PFSK-1 (cell line): ENCODE data around the gene DNM3.

Experiments used
- FOXP2 ChIP-seq: optimal IDR thresholded peaks from 2 replicates; pipeline ENCODE3; 2011; ENCODE audit warnings: borderline replicate concordance, control low read depth, inconsistent platforms; ENCODE audit not compliant: insufficient read depth; ENCODE audit errors: extremely low read length, extremely low read depth
- POLR2AphosphoS5 ChIP-seq: IDR thresholded peaks from 2 replicates; pipeline ENCODE4 v1.6.1; 2012; ENCODE audit warnings: low read depth, mild to moderate bottlenecking, control low read depth, low read length, moderate library complexity
- SIN3A ChIP-seq: IDR thresholded peaks from 2 replicates; pipeline ENCODE4 v1.6.1; 2012; ENCODE audit warnings: mild to moderate bottlenecking, low read length, moderate library complexity, borderline replicate concordance; ENCODE audit not compliant: insufficient read depth
- TAF1 ChIP-seq: IDR thresholded peaks from 2 replicates; pipeline ENCODE4 v1.6.1; 2012; ENCODE audit warnings: low read length, control low read depth, borderline replicate concordance; ENCODE audit not compliant: insufficient read depth
- TF ChIP-seq, protein P1 (sequence below), 2 experiments: IDR thresholded peaks; 2 replicates each; pipeline versions ENCODE4 v1.6.1 to v1.8.0; 2011 to 2012; ENCODE audit warnings: low read depth in 2 of 2, low read length in 2 of 2, control low read depth in 1 of 2, inconsistent platforms in 1 of 2, mild to moderate bottlenecking in 1 of 2, moderate library complexity in 1 of 2; ENCODE audit not compliant: insufficient read depth in 1 of 2

Gene DNM3

DNA sequence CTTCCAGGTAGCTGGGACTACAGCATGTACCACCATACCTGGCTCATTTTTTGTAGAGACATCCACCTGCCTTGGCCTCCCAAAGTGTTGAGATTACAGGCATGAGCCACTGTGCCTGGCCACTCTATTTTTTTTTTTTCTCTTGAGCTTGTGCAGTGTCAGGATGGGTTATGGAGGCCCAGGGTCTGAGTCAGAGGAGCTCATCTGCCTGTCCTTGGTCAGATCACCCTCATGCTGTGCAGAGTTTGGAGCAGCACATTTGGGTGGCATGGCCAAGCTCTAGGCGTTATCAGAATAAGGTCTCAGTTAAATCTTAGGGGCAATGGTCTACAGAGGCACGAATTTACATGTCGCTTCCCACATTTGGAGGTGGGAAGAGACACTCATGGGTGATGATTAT is 43.0 kb upstream of the DNM3 start:
- TF ChIP-seq SIN3A, result no peak

DNA sequence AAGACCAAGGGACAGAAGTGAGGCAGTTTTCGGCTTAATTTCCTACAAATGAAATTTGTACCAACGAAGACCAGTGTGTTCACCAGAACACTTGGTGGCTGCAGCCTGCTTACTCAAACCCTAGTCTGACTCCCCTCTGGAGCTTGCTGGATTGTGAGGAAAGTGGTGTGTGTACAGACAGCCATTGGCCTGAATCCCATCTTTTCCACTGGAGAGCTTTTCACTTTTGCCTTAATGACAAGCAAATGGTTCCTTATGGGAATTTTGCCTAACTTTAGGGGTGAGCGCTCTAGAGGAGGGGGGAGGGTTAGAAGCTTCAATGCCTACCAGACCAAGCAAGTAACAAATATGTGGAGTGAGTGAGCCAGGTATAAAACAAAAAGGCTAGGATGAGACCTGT is 42.5 kb upstream of the DNM3 start:
- TF ChIP-seq SIN3A, result no peak

DNA sequence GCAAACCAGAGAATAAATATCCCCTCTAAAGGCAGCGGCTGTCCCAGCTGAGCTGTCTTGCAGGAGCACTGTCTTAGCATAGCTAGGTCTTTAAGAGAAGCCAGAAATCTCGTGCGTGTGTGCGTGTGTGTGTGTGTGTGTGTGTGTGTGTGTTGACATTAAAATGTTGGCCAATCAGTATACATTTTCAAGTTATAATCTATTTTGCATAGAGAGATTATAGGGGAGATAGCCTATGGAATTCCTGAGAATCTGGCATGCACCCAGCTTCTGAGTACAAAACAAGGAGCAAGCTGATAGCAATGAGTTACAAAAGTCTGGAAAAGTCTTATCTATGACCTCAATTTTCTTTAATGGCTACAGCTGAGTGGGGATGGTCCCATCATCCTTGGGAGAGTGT is 42.1 kb upstream of the DNM3 start:
- TF ChIP-seq POLR2AphosphoS5 (no peak), TAF1 (no peak)

DNA sequence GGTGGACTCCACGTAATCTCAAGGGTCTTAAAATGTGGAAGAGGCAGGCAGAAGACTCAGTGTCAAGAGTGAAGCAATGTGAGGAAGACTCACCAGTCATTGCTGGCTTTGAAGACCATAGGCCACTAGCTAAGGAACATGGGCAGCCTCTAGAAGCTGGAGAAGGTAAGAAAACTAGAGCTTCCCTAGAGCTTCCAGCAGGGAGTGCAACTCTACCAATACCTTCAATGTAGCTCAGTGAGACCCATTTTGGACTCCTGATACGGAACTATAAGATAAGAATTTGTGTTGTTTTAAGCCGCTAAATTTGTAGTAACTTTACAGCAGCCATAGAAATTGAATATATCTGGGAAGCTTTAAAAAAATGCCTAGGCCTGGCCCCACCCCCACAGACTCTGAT is 41.0 kb upstream of the DNM3 start:
- TF ChIP-seq SIN3A, result no peak
- TF ChIP-seq FOXP2, result no peak
- TF ChIP-seq TAF1, result no peak
- TF ChIP-seq POLR2AphosphoS5, result no peak
- TF ChIP-seq, protein P1, sequence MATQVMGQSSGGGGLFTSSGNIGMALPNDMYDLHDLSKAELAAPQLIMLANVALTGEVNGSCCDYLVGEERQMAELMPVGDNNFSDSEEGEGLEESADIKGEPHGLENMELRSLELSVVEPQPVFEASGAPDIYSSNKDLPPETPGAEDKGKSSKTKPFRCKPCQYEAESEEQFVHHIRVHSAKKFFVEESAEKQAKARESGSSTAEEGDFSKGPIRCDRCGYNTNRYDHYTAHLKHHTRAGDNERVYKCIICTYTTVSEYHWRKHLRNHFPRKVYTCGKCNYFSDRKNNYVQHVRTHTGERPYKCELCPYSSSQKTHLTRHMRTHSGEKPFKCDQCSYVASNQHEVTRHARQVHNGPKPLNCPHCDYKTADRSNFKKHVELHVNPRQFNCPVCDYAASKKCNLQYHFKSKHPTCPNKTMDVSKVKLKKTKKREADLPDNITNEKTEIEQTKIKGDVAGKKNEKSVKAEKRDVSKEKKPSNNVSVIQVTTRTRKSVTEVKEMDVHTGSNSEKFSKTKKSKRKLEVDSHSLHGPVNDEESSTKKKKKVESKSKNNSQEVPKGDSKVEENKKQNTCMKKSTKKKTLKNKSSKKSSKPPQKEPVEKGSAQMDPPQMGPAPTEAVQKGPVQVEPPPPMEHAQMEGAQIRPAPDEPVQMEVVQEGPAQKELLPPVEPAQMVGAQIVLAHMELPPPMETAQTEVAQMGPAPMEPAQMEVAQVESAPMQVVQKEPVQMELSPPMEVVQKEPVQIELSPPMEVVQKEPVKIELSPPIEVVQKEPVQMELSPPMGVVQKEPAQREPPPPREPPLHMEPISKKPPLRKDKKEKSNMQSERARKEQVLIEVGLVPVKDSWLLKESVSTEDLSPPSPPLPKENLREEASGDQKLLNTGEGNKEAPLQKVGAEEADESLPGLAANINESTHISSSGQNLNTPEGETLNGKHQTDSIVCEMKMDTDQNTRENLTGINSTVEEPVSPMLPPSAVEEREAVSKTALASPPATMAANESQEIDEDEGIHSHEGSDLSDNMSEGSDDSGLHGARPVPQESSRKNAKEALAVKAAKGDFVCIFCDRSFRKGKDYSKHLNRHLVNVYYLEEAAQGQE (IDR thresholded peaks at IDR 0.05; ENCODE audit: insufficient read depth in 1 of 2, low read depth in 2 of 2, low read length in 2 of 2), result no peak

DNA sequence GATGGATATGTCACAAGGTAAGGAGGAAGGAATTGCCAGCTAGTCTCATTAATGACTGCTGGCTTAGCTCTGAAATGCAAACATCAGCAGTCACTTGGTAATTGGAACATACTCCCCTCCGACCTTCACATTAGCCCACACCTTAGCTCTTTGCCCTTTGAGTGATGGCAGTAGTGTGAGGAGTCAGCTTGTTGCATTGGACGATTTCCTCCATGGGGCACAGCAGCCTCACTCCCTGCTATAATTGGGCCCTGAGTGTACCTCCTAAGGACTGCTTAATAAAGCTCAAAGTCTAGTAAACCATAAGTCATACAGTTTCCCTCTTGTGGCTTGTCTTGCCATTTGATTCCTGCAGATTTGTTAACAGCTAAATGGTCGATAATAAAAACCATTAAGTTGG is 40.4 kb upstream of the DNM3 start:
- TF ChIP-seq FOXP2, result no peak
- TF ChIP-seq, protein P1 (IDR thresholded peaks at IDR 0.05; ENCODE audit: insufficient read depth in 1 of 2, low read depth in 2 of 2, low read length in 2 of 2), result no peak
- TF ChIP-seq POLR2AphosphoS5, result no peak
- no peak for TF ChIP-seq SIN3A
- TF ChIP-seq TAF1, result no peak

DNA sequence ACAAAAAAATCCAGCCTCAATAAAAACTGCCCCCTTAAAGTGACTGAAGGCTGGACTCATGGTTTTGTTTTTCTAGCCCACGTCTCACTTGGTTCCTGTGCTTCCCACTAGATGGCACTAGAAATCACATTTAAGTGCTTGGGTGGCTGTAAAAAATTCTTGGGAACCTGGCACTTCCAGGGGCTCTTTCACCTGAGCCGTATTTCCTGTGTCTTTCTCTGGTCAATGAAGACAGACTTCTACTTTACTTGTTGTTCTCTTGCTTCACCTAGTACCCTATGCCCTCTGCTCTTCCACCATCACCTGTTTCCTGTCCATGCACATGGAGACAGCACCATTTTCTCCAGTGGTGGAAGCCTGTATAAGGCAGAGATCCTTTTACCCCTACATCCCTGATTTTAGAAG is 39.8 kb upstream of the DNM3 start:
- TF ChIP-seq FOXP2 (no peak), TAF1 (no peak), POLR2AphosphoS5 (no peak), SIN3A (no peak)
- TF ChIP-seq, protein P1 (IDR thresholded peaks at IDR 0.05; ENCODE audit: insufficient read depth in 1 of 2, low read depth in 2 of 2, low read length in 2 of 2), result no peak

DNA sequence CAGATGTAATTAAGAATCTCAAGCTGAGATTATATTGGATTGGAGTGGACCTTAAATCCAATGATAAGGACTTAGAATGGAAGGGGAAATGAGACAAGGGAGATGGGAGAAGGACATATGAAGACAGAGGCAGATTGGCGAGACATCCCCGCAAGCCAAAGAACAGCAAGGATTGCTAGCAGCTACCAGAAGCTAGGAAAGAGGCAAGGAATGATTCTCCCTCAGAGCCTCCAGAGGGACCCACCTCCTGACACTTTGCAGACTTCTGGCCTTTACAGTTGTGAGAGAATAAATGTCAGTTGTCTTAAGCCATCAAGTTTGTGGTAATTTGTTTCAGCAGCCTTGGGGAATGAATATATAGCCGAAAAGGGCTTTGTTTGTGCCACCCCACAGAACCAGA is 39.1 kb upstream of the DNM3 start:
- TF ChIP-seq, protein P1 (IDR thresholded peaks at IDR 0.05; ENCODE audit: insufficient read depth in 1 of 2, low read depth in 2 of 2, low read length in 2 of 2), result no peak
- TF ChIP-seq TAF1 (no peak), POLR2AphosphoS5 (no peak), FOXP2 (no peak), SIN3A (no peak)
